Cortex of kidney (tissue), 1 donor: ENCODE measurements around the gene SHE.
"Not testable (repeated sequence)": the region's sequence is repeated elsewhere in the genome, so short reads cannot be mapped to it uniquely, and the experiment has no call there.

Experiments
- DNase-seq: peaks from one replicate; lab custom pipeline; 2025; lab: John Stamatoyannopoulos, UW

SHE gene

DNA sequence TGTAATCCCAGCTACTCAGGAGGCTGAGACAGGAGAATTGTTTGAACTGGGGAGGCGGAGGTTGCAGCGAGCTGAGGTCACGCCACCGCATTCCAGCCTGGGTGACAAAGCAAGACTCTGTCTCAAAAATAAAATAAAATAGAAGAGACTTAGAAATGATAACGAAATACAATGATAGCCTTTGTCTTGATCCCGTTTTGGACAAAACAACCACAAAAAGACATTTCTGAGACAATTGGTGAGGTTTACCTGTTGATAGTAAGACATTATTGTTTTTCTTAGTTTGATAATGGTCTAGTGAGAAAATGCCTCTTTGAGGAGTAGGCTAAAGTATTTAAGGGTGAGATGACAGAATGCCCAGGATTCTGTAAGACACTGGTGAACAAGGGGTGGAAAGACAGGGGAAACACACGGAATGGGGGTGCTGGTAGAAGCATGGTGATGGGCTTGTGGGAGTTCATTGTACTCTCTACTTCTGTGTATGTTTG lies 11.9 kb upstream of the SHE start:
- DNase-seq = no peak

GRCh38 chr1:154512760-154513159 lies 10.5 kb upstream of the SHE start:
- DNase-seq = no peak

DNA sequence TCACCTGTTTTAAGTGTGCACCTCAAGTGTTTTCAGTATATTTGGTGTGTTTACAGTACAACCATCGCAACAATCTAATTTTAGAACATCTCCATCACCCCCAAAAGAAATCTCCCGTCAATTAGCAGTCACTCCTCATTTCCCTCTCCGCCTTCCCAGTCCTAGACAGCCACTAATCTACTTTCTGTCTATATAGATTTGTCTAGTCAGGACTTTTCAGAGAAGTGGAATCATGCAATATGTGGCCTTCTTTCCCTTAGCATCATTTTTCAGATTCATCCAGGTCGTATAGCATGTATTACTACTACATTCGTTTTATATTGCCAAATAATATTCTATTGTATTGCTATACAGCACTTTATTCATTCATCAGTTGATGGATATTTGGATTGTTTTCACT lies 1.7 kb upstream of the SHE start:
- DNase-seq = no peak

- DNase-seq = no peak
Observed at GRCh38 chr1:154502744-154503115, 518 bp upstream of the SHE start.

DNA sequence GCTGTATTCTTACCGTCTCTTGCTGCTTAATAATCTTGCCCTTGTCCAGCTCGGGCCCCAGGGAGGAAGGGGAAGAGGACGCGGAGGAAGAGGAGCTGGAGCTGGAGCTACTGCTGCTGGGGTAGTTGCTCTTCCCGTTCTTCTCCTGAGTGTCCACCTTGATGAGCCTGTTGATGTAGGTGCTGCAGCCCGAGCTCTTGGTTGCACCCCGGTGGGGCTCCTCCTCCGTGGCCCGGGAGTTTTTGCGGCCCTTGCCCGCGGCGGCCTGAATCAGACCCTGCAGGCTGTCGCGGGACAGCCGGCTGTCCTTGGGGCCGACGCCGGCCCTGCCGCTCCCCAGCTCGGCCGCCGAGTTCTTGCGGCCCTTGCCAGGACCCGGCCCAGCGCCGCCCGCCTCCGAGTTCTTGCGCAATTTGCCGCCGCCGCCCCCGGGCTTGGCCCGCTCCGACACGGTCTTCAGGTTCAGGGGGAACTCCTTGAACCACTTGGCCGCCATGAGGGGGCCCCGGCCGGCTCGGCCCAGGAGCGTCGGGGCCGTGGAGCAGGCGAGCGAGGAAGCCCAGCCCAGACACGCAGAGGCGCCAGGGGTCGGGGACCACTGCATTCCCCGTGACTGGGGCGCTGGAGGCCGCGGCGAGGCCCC lies 668 bp downstream of the SHE start:
- no peak for DNase-seq

DNA sequence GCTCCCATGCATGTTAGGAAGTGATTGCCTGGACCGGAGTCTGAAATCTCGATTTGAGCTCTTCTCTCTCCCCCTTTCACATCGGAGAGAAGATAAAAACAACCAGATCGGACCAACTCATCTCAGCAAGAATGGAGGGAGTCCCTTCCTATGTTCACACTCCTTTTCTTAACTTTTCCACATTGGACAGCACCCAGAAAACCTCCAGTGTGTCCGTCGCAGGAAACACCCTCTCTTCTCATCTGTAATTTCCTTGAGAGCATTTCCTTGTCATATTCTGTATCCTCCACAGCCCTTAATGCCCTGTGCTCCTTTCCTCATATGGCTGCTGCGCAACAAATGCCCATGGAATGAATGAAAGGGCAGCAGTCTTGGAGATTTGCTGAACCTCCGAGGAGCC lies 1.7 kb downstream of the SHE start:
- no peak for DNase-seq

DNA sequence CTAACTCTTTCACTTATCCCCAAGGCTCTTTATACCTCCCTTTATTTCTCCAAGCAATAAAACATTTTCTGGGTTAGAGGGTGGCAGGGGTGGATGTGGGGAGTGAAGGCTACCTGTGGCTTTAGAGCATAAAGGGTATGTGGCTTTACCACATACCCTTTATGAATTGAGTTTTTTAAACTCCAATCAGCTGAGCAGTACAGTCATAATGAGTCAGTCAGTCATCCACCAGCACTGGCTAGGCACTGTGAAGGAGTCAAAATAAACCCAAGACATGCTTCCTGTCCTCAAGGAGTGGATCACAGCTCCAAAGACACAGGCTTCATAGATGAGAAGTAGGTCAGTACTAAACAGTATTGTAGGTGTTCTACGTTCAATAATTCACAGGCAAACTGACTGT lies 2.8 kb downstream of the SHE start:
- DNase-seq = no peak

- DNase-seq = no peak
Observed at GRCh38 chr1:154497026-154497806, 5.0 kb downstream of the SHE start.

GRCh38 chr1:154496383-154496782 lies 5.8 kb downstream of the SHE start:
- DNase-seq = no peak

GRCh38 chr1:154495496-154496273 lies 6.5 kb downstream of the SHE start:
- no peak for DNase-seq

DNA sequence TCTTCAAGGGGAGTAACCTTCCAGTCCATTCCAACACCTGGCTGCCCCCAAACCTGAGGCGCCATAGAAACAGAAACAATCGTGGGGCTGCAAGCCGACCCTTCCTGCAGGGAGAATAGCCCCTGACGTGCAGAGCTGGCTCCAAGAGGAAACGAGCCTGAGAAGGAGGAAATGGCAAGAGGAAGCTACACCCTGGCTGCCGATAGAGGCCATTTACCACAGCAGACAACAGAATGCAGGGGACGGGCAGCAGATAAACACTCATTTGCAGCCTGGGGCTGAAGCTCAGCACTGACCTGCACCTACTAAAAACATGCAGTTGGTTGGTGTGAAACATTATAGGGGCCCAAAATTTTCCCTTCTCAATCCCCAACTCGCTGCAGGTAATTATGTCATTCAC lies 8.9 kb downstream of the SHE start:
- DNase-seq = no peak

DNA sequence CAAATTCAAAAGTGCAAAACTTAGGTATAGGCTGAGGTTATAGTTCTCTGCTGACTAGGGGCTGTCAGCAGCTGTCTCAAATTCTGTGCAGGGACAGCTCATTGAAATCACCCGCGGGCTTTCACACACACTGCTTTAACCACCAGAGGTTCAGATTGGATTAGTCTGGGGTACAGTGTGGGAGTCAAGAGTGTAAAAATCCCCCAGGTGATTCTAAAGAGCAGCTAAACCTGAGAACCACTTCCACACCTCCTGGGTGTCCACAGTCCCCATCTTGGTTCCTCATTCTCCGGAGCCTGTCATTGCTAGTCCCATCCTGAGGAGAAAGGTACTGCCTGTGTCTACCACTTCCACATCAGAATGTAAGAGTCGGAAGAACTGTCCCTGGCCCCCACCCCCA lies 10.1 kb downstream of the SHE start:
- DNase-seq = no peak

DNA sequence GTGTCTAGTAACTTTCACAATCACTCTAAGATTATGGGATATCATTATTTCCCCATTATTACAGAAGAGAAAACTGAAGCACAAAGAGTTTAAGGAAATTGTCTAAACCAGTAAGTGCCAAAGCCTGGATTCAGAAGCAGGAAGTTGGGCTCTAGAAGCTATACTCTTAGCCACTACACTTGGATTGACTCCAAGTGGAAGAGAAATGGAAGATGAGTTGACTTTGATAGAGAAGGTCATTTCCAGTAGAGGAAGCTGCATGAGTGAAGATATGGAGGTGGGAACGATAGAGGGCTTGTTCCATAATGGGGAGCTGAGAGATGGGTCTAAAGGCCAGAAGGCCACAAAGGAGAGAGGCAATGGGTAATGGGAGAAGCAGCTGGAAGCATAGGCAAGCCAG lies 11.9 kb downstream of the SHE start:
- DNase-seq = no peak

- DNase-seq = no peak
Observed at GRCh38 chr1:154489695-154490274, 12.4 kb downstream of the SHE start.

GRCh38 chr1:154488922-154489321 lies 13.3 kb downstream of the SHE start:
- no peak for DNase-seq

DNA sequence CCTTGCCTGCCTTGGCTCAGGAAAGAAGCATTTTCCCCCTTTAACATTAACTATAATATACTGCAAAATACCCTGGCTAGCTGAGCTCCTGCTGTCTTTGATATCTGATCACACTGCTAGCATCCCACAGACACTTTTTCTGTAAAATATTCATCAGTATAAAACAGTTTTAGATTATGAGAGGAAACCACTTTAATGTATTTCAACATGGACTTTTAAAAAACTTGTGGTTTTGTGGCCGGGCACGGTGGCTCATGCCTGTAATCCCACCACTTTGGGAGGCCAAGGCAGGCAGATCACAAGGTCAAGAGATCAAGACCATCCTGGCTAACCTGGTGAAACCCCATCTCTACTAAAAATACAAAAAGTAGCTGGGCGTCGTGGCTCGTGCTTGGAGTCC lies 15.5 kb downstream of the SHE start:
- DNase-seq = not testable (repeated sequence)

GRCh38 chr1:154485910-154486496 lies 16.2 kb downstream of the SHE start:
- no peak for DNase-seq

DNA sequence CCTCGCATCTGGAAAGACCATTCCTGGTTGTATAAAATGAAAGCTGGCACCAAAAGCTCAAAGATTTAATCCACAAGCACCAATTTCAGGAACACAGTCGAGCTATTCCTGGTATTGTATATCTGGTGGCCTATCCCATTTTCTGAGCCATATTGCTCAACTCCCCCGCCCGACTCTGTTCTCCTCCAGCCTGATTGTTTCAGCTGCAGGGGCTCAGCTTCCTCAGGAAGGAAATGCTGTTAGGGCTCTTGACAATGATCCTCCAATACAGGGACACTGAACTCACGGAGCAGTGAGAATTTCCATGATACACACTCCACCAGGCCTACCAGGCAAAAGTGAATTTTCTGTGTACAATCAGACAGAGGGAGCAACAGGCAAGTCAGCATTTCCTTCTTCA lies 17.1 kb downstream of the SHE start:
- DNase-seq = no peak

- DNase-seq = no peak
Observed at GRCh38 chr1:154483941-154484803, 18.0 kb downstream of the SHE start.

DNA sequence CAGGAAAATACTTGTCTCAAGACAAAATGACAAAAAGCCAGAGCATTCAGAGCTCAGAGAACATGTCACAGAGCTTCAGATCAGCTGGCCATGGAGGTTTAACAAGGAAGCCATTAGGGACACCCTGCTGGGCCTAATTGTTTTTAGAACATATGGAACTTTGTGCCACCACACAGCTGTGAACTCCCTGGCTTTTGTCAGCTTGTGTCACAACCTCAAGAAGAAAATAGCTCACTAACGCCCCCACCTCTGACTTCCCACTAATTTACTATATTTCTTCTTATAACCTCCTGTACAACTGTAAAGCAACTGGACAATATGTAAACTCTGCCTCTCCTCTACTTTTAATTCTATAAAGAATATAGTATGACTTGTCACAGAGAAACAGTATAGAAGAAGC lies 21.2 kb downstream of the SHE start:
- no peak for DNase-seq

DNA sequence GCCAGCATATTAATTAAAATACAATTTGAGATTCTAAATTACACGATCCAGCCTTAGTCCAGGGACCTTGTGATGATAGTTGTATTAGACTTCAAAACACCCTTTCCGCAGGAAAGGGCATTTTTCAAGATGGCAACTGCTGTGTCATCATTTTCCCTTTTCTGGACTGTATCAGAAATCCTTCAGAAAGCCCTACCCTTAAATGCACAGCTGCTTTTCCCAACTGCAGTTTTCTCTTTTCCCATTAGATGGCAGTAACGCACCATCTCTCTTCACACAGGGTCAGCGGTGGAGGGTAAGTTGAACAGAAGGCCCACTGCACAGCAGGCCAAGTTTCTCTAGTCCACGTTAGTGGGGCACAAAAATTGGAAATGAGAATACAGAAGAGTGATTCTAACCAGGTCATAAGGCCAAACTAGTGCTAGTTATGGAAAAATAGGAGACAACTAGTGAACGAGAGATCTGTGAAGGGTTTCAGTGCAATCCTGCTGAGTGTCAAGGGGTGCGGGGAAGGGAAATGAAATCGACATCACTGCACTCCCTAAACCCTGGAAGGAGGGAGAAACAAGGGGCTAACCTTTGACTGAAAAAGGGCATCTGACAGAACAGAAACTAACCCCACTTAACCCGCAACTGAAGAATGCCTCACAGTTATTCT lies 22.3 kb downstream of the SHE start:
- DNase-seq = no peak
